HEK293 (cell line): ENCODE measurements around the gene PTTG1.

Experiments used
- EGR2 ChIP-seq: fragments of 450-650 bp; formaldehyde crosslinking; IDR thresholded peaks from 2 replicates; pipeline ENCODE4 v1.5.1; 2016; ENCODE audit warnings: low read depth, missing biosample characterization, missing genetic modification characterization
- FEZF1 ChIP-seq: fragments of 450-650 bp; formaldehyde crosslinking; IDR thresholded peaks from 2 replicates; pipeline ENCODE4 v1.5.1; 2016; ENCODE audit warnings: missing biosample characterization, missing genetic modification characterization
- GFI1B ChIP-seq: fragments of 450-650 bp; formaldehyde crosslinking; IDR thresholded peaks from 2 replicates; pipeline ENCODE4 v1.5.1; 2016; ENCODE audit warnings: missing biosample characterization, missing genetic modification characterization
- GLIS1 ChIP-seq: fragments of 450-650 bp; formaldehyde crosslinking; IDR thresholded peaks from 2 replicates; pipeline ENCODE4 v1.5.1; 2016; ENCODE audit warnings: missing biosample characterization, missing genetic modification characterization
- HOXC10 ChIP-seq: sonication (generic); formaldehyde crosslinking; IDR thresholded peaks from 2 replicates; pipeline ENCODE4 v1.8.1; 2023; ENCODE audit warnings: mild to moderate bottlenecking, missing genetic modification reagents
- PRDM10 ChIP-seq: fragments of 450-650 bp; formaldehyde crosslinking; IDR thresholded peaks from 2 replicates; pipeline ENCODE4 v1.5.1; 2016; ENCODE audit warnings: missing biosample characterization, missing genetic modification characterization
- PRDM2 ChIP-seq: fragments of 450-650 bp; formaldehyde crosslinking; IDR thresholded peaks from 2 replicates; pipeline ENCODE4 v1.5.1; 2016; ENCODE audit warnings: missing biosample characterization, missing genetic modification characterization, borderline replicate concordance
- SALL2 ChIP-seq: fragments of 450-650 bp; formaldehyde crosslinking; IDR thresholded peaks from 2 replicates; pipeline ENCODE4 v1.5.0; 2017; ENCODE audit warnings: missing biosample characterization, mild to moderate bottlenecking, missing genetic modification characterization, borderline replicate concordance
- SP7 ChIP-seq: fragments of 450-650 bp; formaldehyde crosslinking; IDR thresholded peaks from 2 replicates; pipeline ENCODE4 v1.5.1; 2016; ENCODE audit warnings: missing biosample characterization, missing genetic modification characterization
- TRIM28 ChIP-seq: IDR thresholded peaks from 2 replicates; pipeline ENCODE4 v1.6.1; 2011; ENCODE audit warnings: low read length, control low read depth, borderline replicate concordance
- ZBTB21 ChIP-seq: fragments of 450-650 bp; formaldehyde crosslinking; IDR thresholded peaks from 2 replicates; pipeline ENCODE4 v1.5.1; 2017; ENCODE audit warnings: missing biosample characterization, missing genetic modification characterization
- ZBTB44 ChIP-seq: fragments of 450-650 bp; IDR thresholded peaks from 2 replicates; pipeline ENCODE4 v1.5.1; 2018; ENCODE audit warnings: missing biosample characterization, mild to moderate bottlenecking, missing genetic modification characterization
- ZFHX2 ChIP-seq: fragments of 450-650 bp; formaldehyde crosslinking; conservative IDR thresholded peaks from 2 replicates; pipeline ENCODE4 v1.5.1; 2016; ENCODE audit warnings: missing biosample characterization, missing genetic modification characterization
- ZNF140 ChIP-seq: fragments of 450-650 bp; formaldehyde crosslinking; IDR thresholded peaks from 2 replicates; pipeline ENCODE4 v1.5.1; 2016; ENCODE audit warnings: missing biosample characterization, missing genetic modification characterization
- ZNF2 ChIP-seq: fragments of 450-650 bp; formaldehyde crosslinking; IDR thresholded peaks from 2 replicates; pipeline ENCODE4 v1.5.1; 2016; ENCODE audit warnings: missing biosample characterization, missing genetic modification characterization
- ZNF211 ChIP-seq: fragments of 450-650 bp; formaldehyde crosslinking; IDR thresholded peaks from 2 replicates; pipeline ENCODE4 v1.5.1; 2016; ENCODE audit warnings: low read depth, missing biosample characterization, missing genetic modification characterization
- ZNF274 ChIP-seq, 2 experiments: fragments of 200-500 bp in 1 of 2; fragments of 450-650 bp in 1 of 2; sonication (Bioruptor generic) in 1 of 2; formaldehyde crosslinking in 1 of 2; IDR thresholded peaks; 2 replicates each; pipeline versions ENCODE4 v1.5.1 to v1.6.1; 2014 to 2016; ENCODE audit warnings: borderline replicate concordance in 1 of 2, inconsistent platforms in 1 of 2, low read length in 1 of 2, missing biosample characterization in 1 of 2, missing genetic modification characterization in 1 of 2
- ZNF394 ChIP-seq: fragments of 450-650 bp; formaldehyde crosslinking; IDR thresholded peaks from 2 replicates; pipeline ENCODE4 v1.5.1; 2016; ENCODE audit warnings: missing biosample characterization, missing genetic modification characterization, mild to moderate bottlenecking, moderate library complexity, borderline replicate concordance
- ZNF776 ChIP-seq: fragments of 450-650 bp; formaldehyde crosslinking; IDR thresholded peaks from 2 replicates; pipeline ENCODE4 v1.5.0; 2017; ENCODE audit warnings: missing biosample characterization, missing genetic modification characterization, borderline replicate concordance
- ZNF785 ChIP-seq: fragments of 450-650 bp; formaldehyde crosslinking; IDR thresholded peaks from 2 replicates; pipeline ENCODE4 v1.5.1; 2016; ENCODE audit warnings: missing biosample characterization, missing genetic modification characterization
- ZXDB ChIP-seq: fragments of 450-650 bp; formaldehyde crosslinking; IDR thresholded peaks from 2 replicates; pipeline ENCODE4 v1.5.1; 2016; ENCODE audit warnings: missing biosample characterization, missing genetic modification characterization
- TF ChIP-seq, protein P1 (sequence below): fragments of 450-650 bp; formaldehyde crosslinking; IDR thresholded peaks from 2 replicates; pipeline ENCODE4 v1.5.1; 2017; ENCODE audit warnings: missing biosample characterization, missing genetic modification characterization
- TF ChIP-seq, protein P2 (sequence below): fragments of 450-650 bp; IDR thresholded peaks from 2 replicates; pipeline ENCODE4 v1.5.1; 2018; ENCODE audit warnings: missing biosample characterization, missing genetic modification characterization
- TF ChIP-seq, protein P3 (sequence below): fragments of 450-650 bp; formaldehyde crosslinking; optimal IDR thresholded peaks from 2 replicates; pipeline ENCODE3; 2016; ENCODE audit warnings: missing biosample characterization, mild to moderate bottlenecking, missing genetic modification characterization

The PTTG1 gene

GRCh38 chr5:160434022-160434531 is 12.4 kb downstream of the PTTG1 start (continued):
- TF ChIP-seq ZNF2 (tag by site-specific recombination) (peak; percentile 44; the same call in 1 of the 2 replicates), ZNF140 (tag by site-specific recombination) (no peak), PRDM10 (tag by site-specific recombination) (peak; percentile 67), ZBTB21 (tag by site-specific recombination) (no peak), PRDM2 (no peak), ZXDB (tag by site-specific recombination) (peak; percentile 25; the same call in 1 of the 2 replicates), ZNF211 (tag by site-specific recombination) (no peak), GLIS1 (0 out of 2 replicates have a peak, but pooled peaks have one; percentile 20), EGR2 (tag by site-specific recombination) (peak; percentile 86), HOXC10 (CRISPR knock-in tag) (no peak), FEZF1 (peak; percentile 60), SP7 (tag by site-specific recombination) (peak; percentile 69), ZBTB44 (tag by site-specific recombination) (no peak), ZNF394 (peak; percentile 26; the same call in 1 of the 2 replicates), TRIM28 (no peak), ZFHX2 (tag by site-specific recombination) (peak; percentile 93), SALL2 (tag by site-specific recombination) (no peak), ZNF776 (tag by site-specific recombination) (no peak), ZNF274 (IDR thresholded peaks at IDR 0.05; ENCODE audit: low read length) (no peak), ZNF274 (tag by site-specific recombination; IDR thresholded peaks at IDR 0.05; ENCODE audit: borderline replicate concordance) (no peak), ZNF785 (tag by site-specific recombination) (no peak), GFI1B (tag by site-specific recombination) (no peak)
- TF ChIP-seq, protein P1, sequence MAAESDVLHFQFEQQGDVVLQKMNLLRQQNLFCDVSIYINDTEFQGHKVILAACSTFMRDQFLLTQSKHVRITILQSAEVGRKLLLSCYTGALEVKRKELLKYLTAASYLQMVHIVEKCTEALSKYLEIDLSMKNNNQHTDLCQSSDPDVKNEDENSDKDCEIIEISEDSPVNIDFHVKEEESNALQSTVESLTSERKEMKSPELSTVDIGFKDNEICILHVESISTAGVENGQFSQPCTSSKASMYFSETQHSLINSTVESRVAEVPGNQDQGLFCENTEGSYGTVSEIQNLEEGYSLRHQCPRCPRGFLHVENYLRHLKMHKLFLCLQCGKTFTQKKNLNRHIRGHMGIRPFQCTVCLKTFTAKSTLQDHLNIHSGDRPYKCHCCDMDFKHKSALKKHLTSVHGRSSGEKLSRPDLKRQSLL, result no peak
- TF ChIP-seq, protein P2, sequence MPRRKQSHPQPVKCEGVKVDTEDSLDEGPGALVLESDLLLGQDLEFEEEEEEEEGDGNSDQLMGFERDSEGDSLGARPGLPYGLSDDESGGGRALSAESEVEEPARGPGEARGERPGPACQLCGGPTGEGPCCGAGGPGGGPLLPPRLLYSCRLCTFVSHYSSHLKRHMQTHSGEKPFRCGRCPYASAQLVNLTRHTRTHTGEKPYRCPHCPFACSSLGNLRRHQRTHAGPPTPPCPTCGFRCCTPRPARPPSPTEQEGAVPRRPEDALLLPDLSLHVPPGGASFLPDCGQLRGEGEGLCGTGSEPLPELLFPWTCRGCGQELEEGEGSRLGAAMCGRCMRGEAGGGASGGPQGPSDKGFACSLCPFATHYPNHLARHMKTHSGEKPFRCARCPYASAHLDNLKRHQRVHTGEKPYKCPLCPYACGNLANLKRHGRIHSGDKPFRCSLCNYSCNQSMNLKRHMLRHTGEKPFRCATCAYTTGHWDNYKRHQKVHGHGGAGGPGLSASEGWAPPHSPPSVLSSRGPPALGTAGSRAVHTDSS (tag by site-specific recombination), result no peak
- TF ChIP-seq, protein P3, sequence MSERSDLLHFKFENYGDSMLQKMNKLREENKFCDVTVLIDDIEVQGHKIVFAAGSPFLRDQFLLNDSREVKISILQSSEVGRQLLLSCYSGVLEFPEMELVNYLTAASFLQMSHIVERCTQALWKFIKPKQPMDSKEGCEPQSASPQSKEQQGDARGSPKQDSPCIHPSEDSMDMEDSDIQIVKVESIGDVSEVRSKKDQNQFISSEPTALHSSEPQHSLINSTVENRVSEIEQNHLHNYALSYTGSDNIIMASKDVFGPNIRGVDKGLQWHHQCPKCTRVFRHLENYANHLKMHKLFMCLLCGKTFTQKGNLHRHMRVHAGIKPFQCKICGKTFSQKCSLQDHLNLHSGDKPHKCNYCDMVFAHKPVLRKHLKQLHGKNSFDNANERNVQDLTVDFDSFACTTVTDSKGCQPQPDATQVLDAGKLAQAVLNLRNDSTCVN (tag by site-specific recombination), result no peak
